Measurements from ENCODE around the gene RBM47. TPM values are rescaled to one million over a fixed set of nuclear protein-coding genes. Genes with fewer than 3 reads are reported as not detected.

RBM47 gene
- total RNA-seq, 2 experiments from 2014 or later: 2.1 to 2.2 TPM

GRCh38 chr4:40375620-40376019 is 254.0 kb downstream of the RBM47 start:
- no peaks in the 10 kb centered on the region for H3K36me3 Mint-ChIP-seq (ENCODE audit: low read depth)
- no peaks in the 10 kb centered on the region for H3K9me3 Mint-ChIP-seq
- H3K4me1 Mint-ChIP-seq: no peaks in the 10 kb centered on the region
- H3K27me3 Mint-ChIP-seq: peaks cover 4% of the 10 kb centered on the region
- DNase-seq: no peak
- ChIA-PET CTCF (no interaction called here), POLR2A (no interaction called here)
- no peak overlapping the region for H3K27ac Mint-ChIP-seq
- no peak overlapping the region for H3K4me3 Mint-ChIP-seq

GRCh38 chr4:40375095-40375494 is 254.6 kb downstream of the RBM47 start:
- CTCF ChIA-PET: no interaction called here
- peaks cover 4% of the 10 kb centered on the region for H3K27me3 Mint-ChIP-seq
- no peaks in the 10 kb centered on the region for H3K36me3 Mint-ChIP-seq (ENCODE audit: low read depth)
- no peak overlapping the region for H3K4me3 Mint-ChIP-seq
- no peaks in the 10 kb centered on the region for H3K9me3 Mint-ChIP-seq
- POLR2A ChIA-PET: no interaction called here
- no peaks in the 10 kb centered on the region for H3K4me1 Mint-ChIP-seq
- H3K27ac Mint-ChIP-seq: no peak overlapping the region
- DNase-seq: no peak

GRCh38 chr4:40373636-40374035 is 256.0 kb downstream of the RBM47 start:
- DNase-seq: no peak
- POLR2A ChIA-PET: no interaction called here
- Mint-ChIP-seq H3K4me1 (peaks cover 3% of the 10 kb centered on the region), H3K4me3 (no peak overlapping the region), H3K36me3 (ENCODE audit: low read depth) (no peaks in the 10 kb centered on the region), H3K27ac (no peak overlapping the region), H3K27me3 (peaks cover 4% of the 10 kb centered on the region), H3K9me3 (no peaks in the 10 kb centered on the region)
- CTCF ChIA-PET: interaction anchor here (0.6 kb wide), 1 partner anchor 227 kb away, joined by 3 read pairs; no protein-coding TSS in a partner anchor

Other genes with a start within 250 kb of the RBM47 start
- 1 to 10 TPM in 1 of 2 experiments, under 1 TPM in 1; 0.48 to 1.0 TPM for gene NSUN7, start 120.1 kb upstream of the RBM47 start, total RNA-seq

Data from activated CD4-positive, alpha-beta memory T cell treated with anti-CD3 and anti-CD28 coated beads, Interleukin-2, amount 10 ng/mL, durations not matched to agents 7 days and 5 days (primary cell).